Measurements from ENCODE around the gene THAP10.

The THAP10 gene

DNA sequence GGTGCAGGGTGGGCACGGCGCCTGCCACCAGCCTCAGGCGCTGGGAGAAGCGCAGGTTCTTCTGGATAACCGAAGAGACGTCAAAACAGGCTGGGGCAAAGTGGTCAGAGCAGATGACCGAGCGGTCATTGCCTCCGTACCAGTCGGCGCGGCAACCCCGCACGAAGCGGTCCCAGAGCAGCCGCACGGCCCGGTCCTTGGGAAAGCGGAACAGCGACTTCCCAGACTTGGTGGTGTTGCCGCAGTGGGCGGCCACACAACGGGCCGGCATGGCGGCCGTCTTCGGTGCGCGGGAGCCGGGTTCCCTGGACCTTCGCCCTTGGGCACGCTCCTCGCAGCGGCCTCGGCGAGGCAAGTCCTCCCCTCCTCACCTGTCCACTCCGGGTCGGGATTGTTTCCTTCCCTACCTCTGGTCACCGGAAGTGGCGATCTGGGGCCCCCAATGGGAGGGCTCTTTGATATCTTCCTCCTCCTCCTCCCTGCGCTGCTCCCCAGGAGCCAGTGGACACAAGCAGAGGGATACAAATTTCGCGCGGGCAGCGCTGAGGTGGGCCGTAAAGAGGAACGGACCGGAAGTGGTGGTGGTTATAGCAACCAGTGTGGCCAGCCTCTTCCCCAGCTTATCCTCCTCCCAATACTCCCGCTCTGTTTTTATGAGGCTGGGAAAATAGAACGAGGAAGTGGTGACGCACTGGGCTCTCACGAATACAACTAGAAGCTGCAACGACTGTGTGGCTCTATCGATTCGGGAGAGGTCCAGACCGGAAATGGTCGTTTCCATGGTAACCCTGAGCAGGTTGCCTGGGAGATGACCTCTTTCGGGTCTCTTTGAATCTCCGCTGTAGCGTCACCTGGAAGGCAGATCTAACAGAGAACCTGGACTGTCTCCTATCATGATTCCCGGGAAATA lies at the start of gene THAP10, which contains the start of gene LRRC49:
Gene THAP10, minus strand, starts transcription at position 432 of the 910 bp plus-strand sequence. Its CDS starts 161 bp downstream, at position 271.
Gene LRRC49, plus strand, starts transcription at position 825 of the 910 bp plus-strand sequence. Its CDS starts 69 bp downstream, at position 894.
- Histone ChIP-seq H3K4me1 (ENCODE audit: control insufficient read depth in 1 of 2, insufficient read depth in 1 of 2, low read depth in 1 of 2, low read length in 1 of 2) (peaks cover 14 to 15% of the 10 kb centered on the region in 2 experiments), H3K27me3 (peaks cover 71% of the 10 kb centered on the region), H3K4me3 (ENCODE audit: low read depth in 1 of 2, low read length in 1 of 2) (peak within 1 kb of the TSS; percentile 35 to 51), H3K9me3 (no peaks in the 10 kb centered on the region), H3K36me3 (no peaks in the 10 kb centered on the region), H3K27ac (no peak within 1 kb of the TSS)
- TF ChIP-seq, protein P1, sequence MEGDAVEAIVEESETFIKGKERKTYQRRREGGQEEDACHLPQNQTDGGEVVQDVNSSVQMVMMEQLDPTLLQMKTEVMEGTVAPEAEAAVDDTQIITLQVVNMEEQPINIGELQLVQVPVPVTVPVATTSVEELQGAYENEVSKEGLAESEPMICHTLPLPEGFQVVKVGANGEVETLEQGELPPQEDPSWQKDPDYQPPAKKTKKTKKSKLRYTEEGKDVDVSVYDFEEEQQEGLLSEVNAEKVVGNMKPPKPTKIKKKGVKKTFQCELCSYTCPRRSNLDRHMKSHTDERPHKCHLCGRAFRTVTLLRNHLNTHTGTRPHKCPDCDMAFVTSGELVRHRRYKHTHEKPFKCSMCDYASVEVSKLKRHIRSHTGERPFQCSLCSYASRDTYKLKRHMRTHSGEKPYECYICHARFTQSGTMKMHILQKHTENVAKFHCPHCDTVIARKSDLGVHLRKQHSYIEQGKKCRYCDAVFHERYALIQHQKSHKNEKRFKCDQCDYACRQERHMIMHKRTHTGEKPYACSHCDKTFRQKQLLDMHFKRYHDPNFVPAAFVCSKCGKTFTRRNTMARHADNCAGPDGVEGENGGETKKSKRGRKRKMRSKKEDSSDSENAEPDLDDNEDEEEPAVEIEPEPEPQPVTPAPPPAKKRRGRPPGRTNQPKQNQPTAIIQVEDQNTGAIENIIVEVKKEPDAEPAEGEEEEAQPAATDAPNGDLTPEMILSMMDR (IDR thresholded peaks at IDR 0.05), result no peak

DNA sequence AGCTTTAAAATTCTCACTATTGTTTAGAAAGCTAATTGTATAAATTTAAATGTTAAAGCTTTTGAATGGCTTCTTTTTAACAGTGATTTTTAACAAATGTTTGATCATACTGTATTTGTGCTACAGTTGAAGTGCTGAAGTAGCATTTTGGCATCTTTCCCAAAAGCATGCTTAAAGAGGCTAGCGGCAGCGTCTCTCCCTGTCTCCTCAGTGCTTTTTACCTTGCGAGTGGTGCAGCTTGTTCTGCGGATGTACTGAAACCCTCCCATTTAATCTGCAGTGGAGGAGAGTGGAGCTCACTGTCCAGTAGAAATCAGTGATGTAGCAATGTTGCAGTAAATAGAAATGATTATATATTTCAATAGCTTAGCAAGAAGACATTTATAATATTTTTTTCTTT lies 44.1 kb upstream of the THAP10 start:
- H3K27ac ChIP-seq, result no peak overlapping the region
- peaks cover 27% of the 10 kb centered on the region for H3K27me3 ChIP-seq
- TF ChIP-seq, protein P1 (IDR thresholded peaks at IDR 0.05), result no peak
- H3K9me3 ChIP-seq, result no peaks in the 10 kb centered on the region
- no peaks in the 10 kb centered on the region for H3K4me1 ChIP-seq (ENCODE audit: control insufficient read depth in 1 of 2, insufficient read depth in 1 of 2, low read depth in 1 of 2, low read length in 1 of 2)
- H3K36me3 ChIP-seq, result no peaks in the 10 kb centered on the region
- no peak overlapping the region for H3K4me3 ChIP-seq (ENCODE audit: low read depth in 1 of 2, low read length in 1 of 2)

DNA sequence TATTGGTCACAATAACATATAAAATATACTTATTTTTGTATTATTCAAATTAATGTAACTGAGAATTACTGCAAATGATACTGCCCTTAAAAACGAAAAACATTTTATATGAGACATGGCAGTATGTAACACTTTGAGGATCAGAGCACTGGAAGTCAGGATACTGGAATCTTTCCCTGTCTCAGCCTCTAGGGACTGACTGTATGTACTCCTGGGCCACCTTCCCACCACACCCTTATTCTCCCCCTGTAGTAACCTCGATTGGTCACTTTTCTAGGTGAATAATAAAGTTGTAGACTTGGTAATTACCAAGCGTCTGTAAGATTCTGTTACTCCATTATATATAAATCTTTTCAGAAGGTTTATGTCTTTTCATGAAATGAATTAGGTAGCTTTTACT lies 43.4 kb upstream of the THAP10 start:
- TF ChIP-seq, protein P1 (IDR thresholded peaks at IDR 0.05), result no peak
- Histone ChIP-seq H3K4me3 (ENCODE audit: low read depth in 1 of 2, low read length in 1 of 2) (no peak overlapping the region), H3K9me3 (no peaks in the 10 kb centered on the region), H3K4me1 (ENCODE audit: control insufficient read depth in 1 of 2, insufficient read depth in 1 of 2, low read depth in 1 of 2, low read length in 1 of 2) (no peaks in the 10 kb centered on the region), H3K27me3 (peaks cover 27% of the 10 kb centered on the region), H3K27ac (no peak overlapping the region), H3K36me3 (no peaks in the 10 kb centered on the region)

DNA sequence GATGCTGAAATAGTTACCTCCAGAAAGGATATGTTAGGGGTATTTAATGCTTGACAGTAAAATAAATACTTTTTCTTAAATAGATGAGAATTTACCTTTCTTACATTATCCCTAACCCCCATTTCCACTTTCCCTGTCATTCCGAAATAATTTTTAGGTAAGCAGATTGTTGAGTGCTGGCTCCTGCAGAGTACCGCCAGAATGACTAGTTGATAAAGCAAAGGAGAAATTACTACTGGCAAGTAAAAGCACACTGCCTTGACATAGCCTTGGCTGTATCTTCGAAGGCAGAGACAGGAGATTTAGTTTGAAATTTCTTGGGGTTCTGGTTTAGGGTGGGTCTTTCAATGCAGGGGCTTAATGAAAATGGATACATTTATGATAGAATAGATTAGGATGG lies 41.2 kb upstream of the THAP10 start:
- TF ChIP-seq, protein P1 (IDR thresholded peaks at IDR 0.05), result no peak
- no peak overlapping the region for H3K27ac ChIP-seq
- peaks cover 24% of the 10 kb centered on the region for H3K27me3 ChIP-seq
- no peaks in the 10 kb centered on the region for H3K9me3 ChIP-seq
- no peaks in the 10 kb centered on the region for H3K36me3 ChIP-seq
- no peaks in the 10 kb centered on the region for H3K4me1 ChIP-seq (ENCODE audit: control insufficient read depth in 1 of 2, insufficient read depth in 1 of 2, low read depth in 1 of 2, low read length in 1 of 2)
- H3K4me3 ChIP-seq (ENCODE audit: low read depth in 1 of 2, low read length in 1 of 2), result no peak overlapping the region

DNA sequence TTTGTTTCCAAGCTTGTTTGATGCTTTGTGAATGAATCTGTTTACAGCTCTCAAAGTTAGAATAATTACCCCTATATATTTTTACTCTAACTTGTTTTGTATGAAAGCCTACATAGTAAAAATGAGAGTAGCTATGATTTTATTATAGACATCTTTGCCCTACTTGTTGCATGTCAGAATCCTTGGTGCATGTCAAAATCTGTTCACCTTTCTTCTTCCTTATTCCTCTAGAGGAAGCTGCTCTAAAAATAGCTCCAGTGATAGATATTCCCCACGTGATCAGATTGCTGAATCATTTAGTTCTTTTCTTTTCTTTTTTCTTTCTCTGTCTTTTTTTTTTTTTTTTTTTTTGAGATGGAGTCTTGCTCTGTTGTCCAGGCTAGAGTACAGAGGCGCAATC lies 40.2 kb upstream of the THAP10 start:
- Histone ChIP-seq H3K27ac (no peak overlapping the region), H3K4me1 (ENCODE audit: control insufficient read depth in 1 of 2, insufficient read depth in 1 of 2, low read depth in 1 of 2, low read length in 1 of 2) (no peaks in the 10 kb centered on the region), H3K9me3 (no peaks in the 10 kb centered on the region), H3K27me3 (peaks cover 22% of the 10 kb centered on the region), H3K36me3 (no peaks in the 10 kb centered on the region), H3K4me3 (ENCODE audit: low read depth in 1 of 2, low read length in 1 of 2) (no peak overlapping the region)
- TF ChIP-seq, protein P1 (IDR thresholded peaks at IDR 0.05), result no peak
